HTR-8/SVneo (cell line): Measurements from ENCODE around the gene TANC1.
A peak's percentile ranks its signal among the peaks of the same experiment; 100 is the strongest.

Experiments
- DNase-seq: peaks from one replicate; pipeline ENCODE4 v3.0.0; 2011; ENCODE audit warnings: low spot score, mixed read lengths; ENCODE audit not compliant: insufficient read length
- FAIRE-seq: peaks from 2 replicates; lab custom pipeline; 2011; peaks lifted over from hg19 to GRCh38; lab: Jason Lieb, UNC

TANC1 gene

DNA sequence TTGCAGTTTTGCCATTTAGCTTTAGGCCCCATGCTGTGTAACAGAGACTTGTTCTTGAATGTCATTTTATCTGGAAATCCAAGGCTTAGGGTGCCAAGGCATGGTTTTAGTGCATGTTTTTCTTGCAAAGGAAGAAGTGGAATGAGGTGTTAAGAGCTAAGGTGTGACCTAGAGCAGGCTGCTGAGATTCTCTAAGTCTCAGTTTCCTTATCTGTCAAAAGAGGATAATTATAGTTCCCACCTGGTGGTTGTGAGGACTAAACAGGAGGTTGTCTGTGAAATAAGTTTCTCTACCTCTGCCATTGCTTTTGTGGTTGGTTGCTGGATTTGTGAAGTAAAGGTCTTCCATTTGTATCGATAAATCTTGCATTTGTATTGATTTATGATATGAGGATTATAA is 82.0 kb downstream of the TANC1 start:
- DNase-seq: no peak
- FAIRE-seq: no peak

DNA sequence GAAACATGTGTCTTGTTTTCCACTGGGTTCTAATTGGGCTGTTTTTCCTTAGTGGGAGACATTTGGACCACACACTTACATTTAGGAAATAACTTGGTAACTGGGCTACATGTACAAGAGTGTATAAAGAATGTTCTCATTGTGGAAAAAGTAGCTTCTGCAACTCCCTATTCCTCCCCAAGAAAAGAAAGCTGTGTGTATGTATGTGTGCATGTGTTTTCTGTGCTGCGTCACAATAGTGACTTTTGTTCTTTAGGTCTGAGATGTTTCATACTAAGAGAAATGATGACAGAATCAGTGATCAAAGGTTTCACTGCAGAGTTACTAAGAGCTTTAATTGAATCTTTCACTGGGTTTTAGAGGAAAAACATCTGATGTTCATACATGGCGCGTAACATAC is 82.7 kb downstream of the TANC1 start:
- DNase-seq: no peak

DNA sequence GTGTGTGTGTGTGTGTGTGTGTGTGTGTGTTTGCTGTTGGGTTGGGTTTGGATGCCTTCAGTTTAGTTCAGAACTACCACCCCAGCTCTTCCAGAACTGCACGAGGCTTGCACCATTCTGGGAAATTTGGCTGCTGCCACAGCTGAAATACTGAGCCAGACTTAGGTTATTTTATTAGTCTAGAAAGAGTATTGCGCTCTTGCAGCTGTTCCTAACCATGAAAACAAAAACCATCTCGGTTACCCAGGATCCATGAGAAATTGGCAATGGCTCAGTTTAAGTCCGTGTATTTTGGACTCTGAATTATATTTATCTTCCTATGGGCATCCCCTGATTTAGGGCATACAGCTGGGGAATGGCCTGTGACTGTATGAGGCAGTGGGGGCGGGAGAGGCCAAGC is 83.2 kb downstream of the TANC1 start:
- DNase-seq (no peak), FAIRE-seq (no peak)

More for the DNA sequence above, 82.7 kb downstream of the TANC1 start:
- no peak for FAIRE-seq

DNA sequence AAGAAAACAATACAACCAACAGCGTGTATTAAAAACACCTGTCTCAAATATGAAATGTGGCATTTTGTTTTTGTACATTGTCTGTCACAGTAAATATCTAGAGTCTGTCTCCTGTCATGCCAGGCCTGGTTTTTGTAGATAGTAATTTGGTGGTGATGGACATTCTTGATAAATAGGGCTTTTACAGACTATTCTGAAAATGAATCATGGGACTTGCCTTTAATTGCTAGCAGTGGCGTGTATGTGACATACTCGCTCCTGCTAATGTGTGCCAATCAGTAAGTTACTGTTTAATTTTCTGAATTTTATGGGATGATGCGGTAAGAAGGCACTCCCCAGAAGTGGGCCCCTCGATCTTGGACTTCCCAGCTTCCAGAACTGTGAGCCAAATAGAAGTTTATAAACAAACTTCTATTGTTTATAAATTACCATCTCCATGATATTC is 83.7 kb downstream of the TANC1 start:
- DNase-seq: no peak

DNA sequence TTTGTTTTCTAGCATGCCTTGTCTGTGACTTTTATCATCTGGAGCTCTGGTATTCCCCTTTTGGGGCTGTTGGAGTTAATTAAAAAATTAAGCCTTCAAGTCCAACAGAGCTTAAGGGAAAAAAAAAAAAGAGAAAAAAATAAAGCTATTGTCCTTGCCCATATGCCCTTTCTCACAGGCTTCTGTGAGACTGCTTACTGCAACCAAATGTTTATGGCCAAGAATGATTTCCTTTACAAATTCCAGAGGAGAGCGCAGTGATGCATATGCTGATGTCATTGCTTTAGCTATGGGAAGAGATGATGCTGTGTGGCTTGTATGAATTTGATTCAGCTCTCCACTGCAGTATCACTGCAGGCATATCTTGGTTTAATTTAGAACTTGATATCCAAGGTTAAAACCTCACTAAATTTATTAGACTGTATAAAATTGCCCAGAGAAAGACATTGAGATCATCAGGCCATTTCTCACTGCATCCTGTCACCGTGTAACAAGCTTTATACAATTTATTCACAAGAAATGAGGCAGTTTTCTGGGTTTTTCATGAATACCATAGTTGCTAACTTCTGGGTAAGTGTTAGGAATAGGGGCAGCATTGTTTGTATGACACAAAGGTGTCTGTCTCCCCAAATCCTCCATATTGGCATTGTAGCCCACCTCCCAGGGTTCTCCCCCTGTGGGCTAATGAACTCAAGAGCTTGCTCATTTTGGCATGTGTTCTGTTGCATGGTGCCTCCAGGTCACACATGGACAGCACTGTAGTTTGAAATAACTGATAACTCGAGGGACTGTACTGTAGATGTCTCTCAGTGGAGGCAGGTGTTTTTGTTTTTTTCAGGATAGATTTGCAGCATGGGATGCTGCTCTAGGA is 85.0 kb downstream of the TANC1 start:
- FAIRE-seq (no peak), DNase-seq (no peak)

More for the DNA sequence above, 83.7 kb downstream of the TANC1 start:
- no peak for FAIRE-seq

DNA sequence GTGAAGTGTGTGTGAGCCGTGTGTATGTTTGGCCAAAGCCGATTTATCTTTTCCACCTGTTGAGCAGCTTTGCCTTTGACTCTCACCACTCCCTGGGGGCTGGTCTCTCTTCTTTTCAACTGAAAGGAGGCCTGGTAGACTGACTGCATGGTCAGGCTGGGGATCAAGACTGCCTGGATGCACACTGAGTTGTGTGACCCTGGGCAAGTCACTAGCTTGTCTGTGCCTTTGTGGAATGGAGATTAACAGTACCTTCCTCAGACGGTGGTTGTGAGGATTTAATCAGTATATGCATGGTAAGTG is 85.5 kb downstream of the TANC1 start:
- FAIRE-seq (no peak), DNase-seq (no peak)

DNA sequence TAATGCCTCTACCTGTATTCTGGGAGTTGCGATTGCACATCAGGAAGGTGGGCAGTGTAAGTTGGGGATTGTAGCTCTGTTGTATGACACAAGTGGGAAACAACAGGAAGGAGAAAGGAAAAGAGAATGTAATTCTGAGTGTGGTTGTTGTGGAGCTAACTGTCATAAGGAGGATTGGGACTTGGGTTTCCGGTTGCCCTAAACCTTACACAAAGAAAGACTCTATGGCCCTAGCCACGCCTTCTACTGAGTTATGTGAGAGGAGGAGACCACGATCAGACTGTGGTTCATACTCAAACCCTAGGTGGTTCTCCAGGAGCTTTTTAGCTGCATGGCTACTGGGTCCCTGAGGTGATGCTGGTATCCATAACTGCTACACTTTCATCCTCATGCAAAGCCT is 86.5 kb downstream of the TANC1 start:
- FAIRE-seq: no peak
- no peak for DNase-seq

DNA sequence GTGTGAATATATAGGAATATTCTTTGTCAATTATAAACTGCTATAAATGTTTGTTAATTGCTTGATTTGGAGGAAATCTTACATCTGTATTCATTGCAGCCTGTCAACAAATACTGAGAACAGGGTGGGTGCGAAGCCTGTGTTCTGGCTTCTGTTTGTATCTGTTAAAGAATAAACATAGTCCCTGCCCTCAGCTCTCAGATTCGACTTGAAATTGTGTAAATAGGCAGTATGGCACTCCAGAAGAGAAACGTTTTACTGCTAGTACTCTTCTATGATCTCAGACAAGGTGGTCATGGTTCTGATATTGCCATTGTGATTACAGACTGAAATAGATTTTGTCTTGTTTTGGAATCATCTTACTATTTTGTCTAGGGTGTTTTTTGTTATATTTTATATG is 92.1 kb downstream of the TANC1 start:
- no peak for FAIRE-seq
- no peak for DNase-seq

DNA sequence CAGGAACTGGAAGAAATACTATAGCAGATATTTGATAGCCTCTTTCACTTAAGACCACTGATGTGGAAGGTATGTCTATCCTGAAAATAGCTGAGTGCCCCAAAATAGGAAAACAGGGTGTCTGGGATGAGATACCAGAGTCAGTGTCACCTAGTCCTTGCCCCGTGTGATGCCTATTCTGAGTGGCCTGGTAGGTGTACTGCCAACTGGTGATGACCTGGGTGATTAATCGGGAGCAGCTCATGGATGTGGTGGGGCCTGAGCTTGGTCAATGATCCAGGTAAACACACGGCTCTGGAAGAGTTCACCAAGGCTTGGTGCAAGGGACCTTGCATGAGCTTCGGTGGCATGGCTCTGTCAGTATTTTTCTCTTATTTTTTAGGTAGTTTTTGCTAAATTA is 95.2 kb downstream of the TANC1 start:
- no peak for FAIRE-seq
- DNase-seq: no peak

DNA sequence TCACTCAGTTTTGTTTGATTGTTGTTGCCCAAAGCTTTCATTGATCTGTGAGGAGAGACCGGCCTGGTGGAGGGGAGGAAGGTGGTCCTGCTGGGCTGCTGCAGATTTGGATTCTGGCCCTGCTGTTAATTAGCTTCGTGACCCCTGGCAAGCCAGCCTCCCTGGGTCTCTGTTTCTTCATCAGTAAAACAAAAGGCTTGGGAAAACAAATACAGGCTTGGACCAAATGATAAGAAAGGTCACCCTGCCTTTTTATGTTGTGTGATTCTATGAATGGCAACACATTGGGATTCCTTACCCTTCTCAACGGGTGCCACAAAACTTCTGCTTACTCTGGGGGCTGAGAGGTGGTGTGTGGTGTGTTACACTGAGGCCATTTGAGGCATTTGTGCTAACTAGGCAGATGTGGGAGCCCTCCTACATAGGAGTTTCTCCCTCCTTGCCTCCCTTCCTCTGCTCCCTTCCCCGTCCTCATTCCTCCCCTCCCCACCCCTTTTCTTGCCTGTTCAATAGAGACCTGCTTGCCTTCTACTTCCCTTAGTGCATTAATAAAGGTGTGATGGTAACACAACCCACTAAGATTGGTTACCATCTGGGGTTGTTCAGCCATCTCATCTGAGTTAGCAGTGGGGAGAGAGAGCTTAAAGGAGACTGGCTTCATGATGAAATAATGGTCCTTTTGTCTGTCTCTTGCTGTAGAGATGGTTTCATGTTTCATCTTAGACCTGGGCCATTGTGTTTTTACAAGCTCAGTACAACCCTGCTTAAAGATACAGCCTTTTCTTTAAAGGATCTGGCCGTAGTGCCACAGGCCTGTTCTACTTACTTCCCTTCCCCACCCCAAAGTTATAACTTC is 96.2 kb downstream of the TANC1 start:
- FAIRE-seq: no peak

DNA sequence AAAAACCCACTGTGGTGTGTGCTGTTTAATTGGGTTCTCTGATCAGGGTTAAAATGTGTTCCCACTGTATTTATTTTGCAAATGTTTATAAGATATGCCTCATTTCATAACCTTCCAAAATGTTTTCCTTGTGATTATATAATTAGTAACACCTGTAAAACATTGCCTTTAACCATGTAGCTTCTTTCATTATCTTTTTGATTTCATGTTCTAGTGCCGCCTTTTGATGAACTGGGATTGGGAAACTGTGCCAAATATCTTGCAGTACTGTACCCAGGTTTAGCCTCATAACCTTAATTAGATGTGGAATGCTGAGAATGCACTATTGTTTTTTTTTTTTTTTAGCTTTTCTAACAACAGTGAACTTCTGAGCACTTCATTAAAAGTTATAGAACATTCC is 96.9 kb downstream of the TANC1 start:
- FAIRE-seq (no peak), DNase-seq (no peak)

More for the DNA sequence above, 96.2 kb downstream of the TANC1 start:
- DNase-seq: peak; percentile 38

DNA sequence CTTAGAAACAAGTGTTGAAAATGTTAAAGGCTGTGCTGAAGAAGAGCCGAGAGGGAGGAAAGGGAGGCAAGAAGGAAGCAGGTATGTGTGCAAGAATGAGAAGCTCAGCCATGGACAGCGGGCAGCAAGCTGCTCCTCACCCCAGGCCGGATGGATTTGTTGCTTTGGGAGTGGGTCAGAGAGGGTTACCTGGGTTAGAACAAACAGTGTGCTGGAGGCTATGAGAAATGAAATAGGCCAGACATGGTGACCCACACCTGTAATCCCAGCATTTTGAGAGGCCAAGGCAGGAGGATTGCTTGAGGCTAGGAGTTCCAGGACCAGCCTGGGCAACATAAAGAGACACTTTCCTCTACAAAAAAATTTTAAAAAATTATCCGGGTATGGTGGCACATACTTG is 97.5 kb downstream of the TANC1 start:
- no peak for FAIRE-seq
- no peak for DNase-seq

DNA sequence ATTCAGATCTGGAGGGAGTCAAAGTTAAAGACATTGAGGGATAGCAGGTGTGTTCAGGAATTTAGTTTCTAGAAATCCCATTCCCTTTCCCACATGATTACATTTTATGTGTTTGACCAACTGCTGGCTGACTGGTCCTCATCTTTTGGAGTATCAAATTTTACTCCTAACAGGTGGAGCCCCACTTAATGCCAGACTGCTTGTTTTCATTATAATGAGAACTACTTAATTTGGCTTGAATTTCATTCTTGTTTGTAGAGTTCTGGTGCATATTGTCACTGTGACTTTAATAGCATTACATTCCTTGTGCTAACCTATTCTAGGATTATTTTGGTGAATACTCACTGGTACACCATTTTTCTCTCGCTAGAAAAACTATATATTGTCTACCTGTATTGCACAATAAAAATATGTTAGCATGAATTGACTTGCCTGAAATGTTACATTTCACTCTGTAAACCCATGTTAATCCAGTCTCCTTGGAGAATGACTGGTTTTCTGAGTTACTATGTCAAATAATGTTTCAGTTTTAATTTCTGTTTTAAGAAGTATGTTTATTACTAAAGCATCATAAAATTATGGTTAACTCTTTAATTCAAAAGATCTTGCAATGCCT is 98.2 kb downstream of the TANC1 start:
- DNase-seq: no peak
- no peak for FAIRE-seq

DNA sequence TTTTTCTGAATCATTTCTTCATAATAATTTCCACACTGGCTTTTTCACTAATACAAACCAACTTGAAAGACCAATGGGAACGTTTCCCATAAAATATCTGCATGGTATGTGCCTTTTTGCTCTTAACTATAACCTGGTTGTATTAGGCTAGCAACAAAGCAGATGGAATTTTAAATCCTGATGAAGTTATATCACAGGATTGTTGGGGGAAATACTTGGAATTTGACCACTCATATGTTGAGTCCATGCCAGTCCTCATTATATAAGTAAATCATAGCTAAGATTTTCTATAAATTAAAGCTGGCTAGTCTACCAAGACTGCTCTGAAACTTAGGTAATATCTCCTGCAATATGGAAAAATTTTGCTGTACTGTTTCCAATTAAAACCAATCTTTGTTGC is 99.5 kb downstream of the TANC1 start:
- FAIRE-seq: no peak
- DNase-seq: no peak

DNA sequence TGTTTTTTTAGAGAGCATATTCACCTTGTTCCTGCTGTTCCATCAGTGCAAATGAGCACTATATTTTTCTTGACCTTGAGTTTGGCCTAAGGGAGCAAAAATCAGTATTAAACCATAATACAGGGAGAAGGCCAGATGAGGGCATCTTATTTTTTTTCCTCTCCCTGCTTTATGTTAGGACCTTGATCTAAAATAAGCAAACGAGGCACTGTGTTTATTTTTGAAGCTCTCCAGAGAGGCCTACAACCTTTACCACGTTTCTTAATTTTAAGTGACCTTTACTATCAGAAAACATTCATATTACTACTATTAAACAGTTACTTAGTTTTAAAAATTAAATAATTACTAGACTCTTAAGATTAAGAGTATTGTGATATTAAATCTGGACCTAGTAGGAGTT is 100.8 kb downstream of the TANC1 start:
- DNase-seq (no peak), FAIRE-seq (no peak)

DNA sequence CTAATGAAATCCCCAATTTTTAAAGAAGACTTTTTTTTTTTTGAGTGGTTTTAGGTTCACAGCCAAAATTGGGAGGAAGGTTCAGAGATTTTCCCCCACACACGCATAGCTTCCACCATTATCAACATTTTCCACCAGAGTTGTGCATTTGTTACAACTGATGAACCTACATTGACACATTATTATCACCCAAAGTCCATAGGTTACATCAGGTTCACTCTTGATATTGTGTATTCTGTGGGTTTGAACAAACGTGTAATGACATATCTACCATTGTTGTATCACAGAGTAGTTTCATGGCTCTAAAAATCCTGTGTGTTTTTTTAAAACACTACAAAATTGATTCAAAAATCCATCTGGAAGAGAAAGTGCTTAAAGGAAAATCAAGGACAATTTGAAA is 101.8 kb downstream of the TANC1 start:
- DNase-seq (no peak), FAIRE-seq (no peak)

DNA sequence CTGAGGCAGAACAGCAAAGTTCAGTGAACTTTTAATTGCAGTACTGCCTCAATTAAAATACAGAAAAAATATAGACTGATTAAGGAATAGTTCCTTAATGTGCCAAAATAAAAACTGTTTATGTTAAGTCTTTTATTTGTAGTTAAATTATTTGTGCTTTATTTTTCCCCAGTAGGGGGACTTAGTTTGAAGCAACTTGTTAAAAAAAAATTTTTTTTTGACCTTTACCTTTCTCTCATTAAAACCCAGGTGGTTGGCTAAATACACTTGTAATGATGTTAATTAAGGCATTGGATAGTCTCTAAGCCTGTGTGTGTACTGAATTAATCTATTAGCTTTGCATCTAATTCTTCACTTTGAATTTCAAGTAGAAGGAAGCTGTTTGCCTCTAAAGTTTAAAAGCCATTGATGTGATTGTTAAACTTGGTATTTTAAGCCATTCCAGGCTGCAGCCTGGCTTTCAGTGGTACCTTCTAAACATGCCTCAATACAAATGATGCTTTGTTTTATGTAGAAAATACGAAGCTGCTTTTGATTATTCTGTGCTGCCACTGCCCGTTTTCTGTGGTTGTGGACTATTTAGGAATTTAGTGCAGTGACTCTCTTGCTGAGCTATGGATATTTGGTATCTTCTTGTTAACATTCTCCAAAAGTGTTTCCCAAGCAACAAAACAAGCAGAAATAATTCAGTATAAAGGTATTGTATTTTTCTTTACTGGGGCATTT is 102.9 kb downstream of the TANC1 start:
- no peak for FAIRE-seq
- no peak for DNase-seq

DNA sequence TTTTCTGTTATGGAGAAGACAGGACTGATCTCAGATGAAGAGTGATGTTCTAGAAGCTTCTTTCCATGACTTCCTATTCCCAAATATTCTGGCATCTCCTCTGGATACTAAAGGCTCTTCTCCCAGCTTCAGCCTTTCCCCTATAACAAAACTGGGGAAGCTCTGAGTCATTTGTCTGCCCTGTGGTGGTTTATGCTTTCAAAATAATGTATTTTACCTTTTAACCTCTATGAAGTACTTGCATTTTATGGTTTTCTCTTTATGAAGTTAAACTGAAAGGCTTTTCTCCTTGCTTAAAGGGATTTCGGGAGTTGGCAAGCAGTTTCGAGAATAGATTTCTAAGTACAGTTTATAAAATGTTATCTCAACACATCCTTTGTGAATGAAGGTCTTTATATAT is 104.4 kb downstream of the TANC1 start:
- no peak for FAIRE-seq
- no peak for DNase-seq

DNA sequence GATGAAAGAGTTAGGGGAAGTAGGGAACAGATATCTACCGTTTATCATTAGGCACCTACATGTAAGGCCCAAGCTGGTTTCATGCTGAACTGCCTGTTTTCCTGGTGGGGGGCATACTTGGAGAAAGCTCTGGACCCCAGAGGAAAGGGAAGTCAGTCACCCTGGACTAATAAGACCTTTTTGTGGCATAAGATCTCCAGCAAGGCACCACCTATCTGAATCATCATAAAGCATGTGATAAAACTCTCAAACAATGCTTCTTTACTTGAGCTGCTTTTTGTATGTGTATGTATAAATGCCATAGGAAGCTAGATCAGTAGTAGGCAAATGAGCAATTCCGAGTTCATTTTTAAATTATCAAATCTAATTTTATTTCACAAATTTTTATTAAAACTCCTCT is 104.8 kb downstream of the TANC1 start:
- no peak for DNase-seq
- FAIRE-seq: no peak

DNA sequence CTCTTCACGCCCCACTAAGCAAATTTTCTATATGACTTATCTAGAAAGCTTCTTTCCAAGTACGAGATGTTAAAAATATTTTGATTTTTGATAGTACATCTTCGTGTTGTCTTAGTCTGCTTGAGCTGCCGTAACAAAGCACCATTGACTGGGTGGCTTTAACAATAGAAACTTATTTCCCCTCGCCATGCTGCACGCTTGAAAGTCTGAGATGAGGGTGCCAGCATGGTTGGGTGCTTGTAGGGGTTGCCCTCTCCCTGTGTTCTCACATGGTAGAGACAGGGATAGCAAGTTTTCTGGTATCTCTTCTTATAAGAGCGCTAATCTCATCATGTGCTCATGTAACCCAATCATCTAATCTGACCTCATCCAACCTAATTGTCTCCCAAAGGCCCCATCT is 106.2 kb downstream of the TANC1 start:
- FAIRE-seq (no peak), DNase-seq (no peak)
